Transverse colon (tissue), 4 donors: ENCODE measurements around the gene SFXN1. TPM values are rescaled to one million over a fixed set of nuclear protein-coding genes. Genes with fewer than 3 reads are reported as not detected.
"Not testable (repeated sequence)": the region's sequence is repeated elsewhere in the genome, so short reads cannot be mapped to it uniquely, and the experiment has no call there.

Source experiments
- DNase-seq: peaks from one replicate; pipeline ENCODE4 v3.0.0-alpha.2; 2019
- H3K27ac ChIP-seq, 4 donors: fragments of 200-600 bp; sonication (generic); 2 replicates each; pipeline ENCODE4 v1.5.1; 2016 to 2018; ENCODE audit warnings: inconsistent platforms in 4 of 4
- H3K27me3 ChIP-seq: fragments of 200-600 bp; sonication (generic); 2 replicates; pipeline ENCODE4 v1.5.1; 2017; ENCODE audit warnings: inconsistent platforms
- H3K36me3 ChIP-seq, 4 donors: fragments of 200-600 bp; sonication (generic); 2 replicates each; pipeline ENCODE4 v1.5.1; 2017 to 2019; ENCODE audit warnings: inconsistent platforms in 4 of 4
- H3K4me1 ChIP-seq, 4 donors: fragments of 200-600 bp; sonication (generic); 2 replicates each; pipeline ENCODE4 v1.5.1; 2017 to 2020; ENCODE audit warnings: inconsistent platforms in 4 of 4
- H3K4me3 ChIP-seq, 4 donors: fragments of 200-600 bp; sonication (generic); 1 replicate in 1 of 4; 2 replicates in 3 of 4; pipeline versions ENCODE4 v1.5.1 to v1.6.1; 2017 to 2019; ENCODE audit warnings: inconsistent platforms in 4 of 4
- H3K9me3 ChIP-seq, 2 donors: fragments of 200-600 bp; sonication (generic); 2 replicates each; pipeline ENCODE4 v1.5.1; 2017 to 2019; ENCODE audit warnings: inconsistent platforms in 2 of 2
- EP300 ChIP-seq: sonication (generic); formaldehyde crosslinking; IDR thresholded peaks from one replicate; pipeline ENCODE4 v1.6.1; 2017; ENCODE audit warnings: antibody characterized with exemption, low read depth
- POLR2A ChIP-seq: fragments of 450-650 bp; IDR thresholded peaks from one replicate; pipeline ENCODE4 v1.6.1; 2016; ENCODE audit warnings: antibody characterized with exemption, mild to moderate bottlenecking, moderate library complexity
- POLR2AphosphoS5 ChIP-seq, 3 donors: sonication (generic); formaldehyde crosslinking; IDR thresholded peaks; one replicate each; pipeline ENCODE4 v1.6.1; 2016; ENCODE audit warnings: antibody characterized with exemption in 3 of 3
- WGBS, 2 donors: methylation state at CpG; one replicate each; pipeline ENCODE4 v1.1.5; 2018; ENCODE audit warnings: low coverage in 1 of 2; 5-methylcytosine and 5-hydroxymethylcytosine counted together
- in situ Hi-C, 4 donors: fragments of 200-750 bp; cut with MboI; loops; one replicate each; pipeline versions ENCODE4 v1.15.0 to v1.15.1; 2017; ENCODE audit warnings: low sequenced_read_pairs in 3 of 4, low pct_ligation_motif_present in 1 of 4, low pct_unique_long_range_greater_than_20kb in 1 of 4
- intact Hi-C: fragments of 100-400 bp; cut with DNase I; formaldehyde crosslinking; loops from one replicate; pipeline ENCODE4 v1.15.1; 2023; ENCODE audit warnings: low total_unique reads
- total RNA-seq, 4 donors: library from RNA; depleted of rRNA; stranded (reverse); fragments of >200 nt; gene quantifications; one replicate each; pipeline ENCODE4 v1.1.0, GENCODE V29; 2016
- TF ChIP-seq, protein P1 (sequence below), 5 experiments: fragments of 200-600 bp in 3 of 5; fragments of 450-650 bp in 2 of 5; sonication (generic) in 3 of 5; IDR thresholded peaks; 1 replicate in 2 of 5; 2 replicates in 3 of 5; pipeline ENCODE4 v1.5.1; 2016 to 2017; ENCODE audit warnings: antibody characterized with exemption in 5 of 5, inconsistent platforms in 3 of 5, mild to moderate bottlenecking in 2 of 5, moderate library complexity in 1 of 5

Gene SFXN1
- total RNA-seq, 4 donors from 2014 or later = 15.7 to 192 (median 93.4) TPM

DNA sequence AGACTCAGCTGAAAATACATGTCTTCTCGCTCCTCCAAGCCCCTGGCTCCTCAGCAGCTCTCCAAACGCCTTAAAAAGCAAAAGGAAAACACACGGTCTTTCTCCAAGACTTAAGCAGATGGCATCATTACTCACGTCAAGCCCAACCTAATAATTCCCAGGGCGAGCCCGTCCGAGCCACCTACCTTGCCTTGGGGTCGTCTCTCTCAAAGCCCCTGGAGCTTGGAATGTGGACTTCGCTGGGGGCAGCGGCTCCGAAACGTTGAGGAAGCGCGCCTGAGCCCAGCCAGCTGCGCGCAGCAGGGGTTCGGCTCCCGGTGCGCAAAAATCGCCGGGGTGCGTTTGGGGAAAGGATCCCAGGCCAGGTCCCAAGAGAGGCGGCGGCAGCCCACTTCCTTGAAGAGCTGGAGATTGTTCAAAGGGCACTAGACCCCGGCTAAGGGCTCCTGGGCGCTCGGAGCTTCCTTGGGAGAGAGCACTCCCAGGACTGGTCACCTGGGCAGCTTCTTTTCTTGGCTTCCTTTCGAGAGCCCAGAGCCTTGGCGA lies 34.8 kb upstream of the SFXN1 start:
- H3K36me3 ChIP-seq = no peaks in the 10 kb centered on the region
- no peak for DNase-seq
- peaks cover 46% of the 10 kb centered on the region for H3K27me3 ChIP-seq
- in situ Hi-C loops (loop anchor here in 3 of 4 donors (5.0 to 10.0 kb wide), 3 partner anchors 489 to 499 kb away; no protein-coding TSS in a partner anchor), intact Hi-C loops (no loop called here)
- peak overlapping the region in 2 of 4 donors; percentile 26 to 43 for H3K4me3 ChIP-seq
- 40 to 52% methylated on average over 3 to 26 of the region's 29 CpGs for WGBS, 2 donors
- TF ChIP-seq POLR2A (no peak), EP300 (no peak), POLR2AphosphoS5 (IDR thresholded peaks at IDR 0.05) (no peak)
- peaks cover 0 to 10% (median 8%) of the 10 kb centered on the region in 4 donors for H3K4me1 ChIP-seq
- no peaks in the 10 kb centered on the region for H3K9me3 ChIP-seq
- no peak overlapping the region for H3K27ac ChIP-seq

DNA sequence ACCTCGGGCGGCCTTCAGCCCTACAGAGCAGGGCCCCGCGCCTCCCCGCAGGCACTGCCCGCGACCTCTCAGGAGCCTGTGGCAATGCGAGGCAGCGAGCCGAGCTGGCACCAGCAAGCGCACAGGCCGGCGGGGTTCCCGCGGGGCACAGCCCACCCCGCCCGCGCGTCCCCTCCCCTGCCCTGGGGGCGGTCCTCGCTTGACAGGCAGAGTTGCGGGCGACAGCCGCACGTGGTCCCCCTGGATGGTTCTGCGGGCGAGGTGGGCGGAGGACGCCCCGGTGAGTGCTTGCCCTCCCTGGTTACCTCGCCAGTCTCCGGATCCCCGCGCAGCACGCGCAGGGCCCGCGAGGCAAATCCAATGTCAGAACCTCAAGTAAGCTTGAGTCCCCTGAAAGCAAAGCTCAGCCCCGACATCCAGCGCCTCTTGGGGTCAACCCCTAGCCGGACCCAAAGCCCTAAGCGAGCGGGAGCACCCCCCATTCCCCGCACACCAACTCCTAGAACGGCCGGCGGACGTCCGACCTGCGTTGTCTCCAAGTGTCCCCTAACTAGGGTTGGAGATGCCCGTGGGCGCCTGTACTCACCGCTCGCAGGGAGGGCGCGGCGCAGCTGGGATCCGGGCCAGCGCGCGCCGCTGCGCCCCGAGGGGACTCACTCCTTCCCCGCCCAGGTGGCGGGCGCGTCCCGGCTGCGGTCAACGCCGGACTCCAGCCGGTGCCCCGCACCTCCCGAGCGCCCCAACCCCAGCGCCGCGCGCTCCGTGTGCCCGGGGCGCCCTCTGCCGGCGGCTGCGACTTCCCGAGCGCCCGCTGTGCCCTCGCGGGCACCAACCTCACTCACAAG lies 34.1 kb upstream of the SFXN1 start, which contains the start of gene DRD1:
Gene DRD1, minus strand, starts transcription at position 123 of the 845 bp plus-strand sequence. CDS start 1,083 bp downstream, outside the sequence.
- H3K9me3 ChIP-seq = no peaks in the 10 kb centered on the region
- H3K4me1 ChIP-seq = peaks cover 0 to 10% (median 8%) of the 10 kb centered on the region in 4 donors
- DNase-seq = peak; percentile 26
- H3K36me3 ChIP-seq = no peaks in the 10 kb centered on the region
- peak within 1 kb of the TSS in 1 of 4 donors; percentile 2 for H3K27ac ChIP-seq
- TF ChIP-seq POLR2AphosphoS5 (IDR thresholded peaks at IDR 0.05) = no peak
- TF ChIP-seq, protein P1, sequence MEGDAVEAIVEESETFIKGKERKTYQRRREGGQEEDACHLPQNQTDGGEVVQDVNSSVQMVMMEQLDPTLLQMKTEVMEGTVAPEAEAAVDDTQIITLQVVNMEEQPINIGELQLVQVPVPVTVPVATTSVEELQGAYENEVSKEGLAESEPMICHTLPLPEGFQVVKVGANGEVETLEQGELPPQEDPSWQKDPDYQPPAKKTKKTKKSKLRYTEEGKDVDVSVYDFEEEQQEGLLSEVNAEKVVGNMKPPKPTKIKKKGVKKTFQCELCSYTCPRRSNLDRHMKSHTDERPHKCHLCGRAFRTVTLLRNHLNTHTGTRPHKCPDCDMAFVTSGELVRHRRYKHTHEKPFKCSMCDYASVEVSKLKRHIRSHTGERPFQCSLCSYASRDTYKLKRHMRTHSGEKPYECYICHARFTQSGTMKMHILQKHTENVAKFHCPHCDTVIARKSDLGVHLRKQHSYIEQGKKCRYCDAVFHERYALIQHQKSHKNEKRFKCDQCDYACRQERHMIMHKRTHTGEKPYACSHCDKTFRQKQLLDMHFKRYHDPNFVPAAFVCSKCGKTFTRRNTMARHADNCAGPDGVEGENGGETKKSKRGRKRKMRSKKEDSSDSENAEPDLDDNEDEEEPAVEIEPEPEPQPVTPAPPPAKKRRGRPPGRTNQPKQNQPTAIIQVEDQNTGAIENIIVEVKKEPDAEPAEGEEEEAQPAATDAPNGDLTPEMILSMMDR (IDR thresholded peaks at IDR 0.05) = peak in 4 of 5 experiments; percentile 56 to 77 (median 62)
- H3K27me3 ChIP-seq = peaks cover 46% of the 10 kb centered on the region
- in situ Hi-C loops (loop anchor here in 3 of 4 donors (5.0 to 10.0 kb wide), 3 partner anchors 489 to 499 kb away; no protein-coding TSS in a partner anchor), intact Hi-C loops (no loop called here)
- WGBS, 2 donors = 5% methylated on average over 56 of the region's 91 CpGs; no CpG with 5 or more reads in 1 of the 2 donors
- peak within 1 kb of the TSS in 2 of 4 donors; percentile 26 to 43 for H3K4me3 ChIP-seq

DNA sequence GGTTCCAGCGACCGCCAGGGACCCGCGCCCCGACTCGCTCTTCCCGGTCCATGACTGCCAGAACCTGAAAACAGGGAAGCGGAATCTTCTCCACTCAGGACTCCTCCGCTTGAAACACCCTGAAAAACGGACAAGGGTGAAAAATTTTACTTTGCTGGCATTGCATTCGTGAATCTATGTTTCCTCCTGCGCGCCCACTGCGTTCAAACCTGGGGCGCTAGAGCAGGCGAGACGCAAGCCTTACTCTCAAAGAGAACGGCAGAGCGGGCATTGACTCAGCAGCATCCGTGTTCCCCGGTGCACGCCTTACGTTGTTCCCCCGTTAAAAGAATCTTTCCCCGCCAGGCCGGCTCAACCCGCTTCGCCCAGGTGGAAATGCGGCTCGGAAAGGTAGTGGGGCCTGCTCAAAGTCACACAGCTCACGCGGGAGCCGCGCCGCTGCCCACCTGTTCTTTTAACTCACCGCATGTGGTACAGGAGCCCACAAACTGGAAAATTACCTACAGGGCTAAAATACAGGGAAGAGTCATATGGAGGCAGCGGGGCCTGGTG lies 33.4 kb upstream of the SFXN1 start:
- in situ Hi-C loops (loop anchor here (5.0 to 10.0 kb wide), 4 partner anchors 490 to 500 kb away; no protein-coding TSS in a partner anchor), intact Hi-C loops (loop anchor here (5.0 kb wide), 1 partner anchor 498 kb away; no protein-coding TSS in a partner anchor)
- TF ChIP-seq, protein P1 (IDR thresholded peaks at IDR 0.05) = peak in 1 of 5 experiments; percentile 7
- no peak for TF ChIP-seq POLR2A
- H3K27ac ChIP-seq = no peak overlapping the region
- peak overlapping the region in 2 of 4 donors; percentile 26 to 43 for H3K4me3 ChIP-seq
- no peaks in the 10 kb centered on the region for H3K9me3 ChIP-seq
- H3K4me1 ChIP-seq = peaks cover 0 to 10% (median 8%) of the 10 kb centered on the region in 4 donors
- DNase-seq = no peak
- no peaks in the 10 kb centered on the region for H3K36me3 ChIP-seq
- H3K27me3 ChIP-seq = peaks cover 46% of the 10 kb centered on the region
- 26 to 44% methylated on average over 16 to 37 of the region's 37 CpGs for WGBS, 2 donors

DNA sequence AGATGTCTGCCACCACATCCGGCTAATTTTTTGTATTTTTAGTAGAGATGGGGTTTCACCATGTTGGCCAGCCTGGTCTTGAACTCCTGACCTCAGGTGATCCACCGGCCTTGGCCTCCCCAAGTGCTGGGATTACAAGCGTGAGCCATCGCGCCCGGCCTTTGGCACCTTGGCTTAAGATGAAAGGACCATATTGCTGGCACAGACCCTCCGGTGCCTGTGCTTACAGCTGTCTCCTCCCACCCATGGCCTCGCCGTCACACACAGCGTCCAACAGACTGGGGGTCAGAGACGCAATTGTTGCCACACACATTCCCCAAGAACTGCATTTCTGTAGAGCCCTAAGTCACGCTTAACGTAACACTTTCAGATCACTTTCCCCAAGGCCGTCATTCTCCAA lies 32.0 kb upstream of the SFXN1 start:
- H3K27ac ChIP-seq, H3K36me3 ChIP-seq, H3K4me1 ChIP-seq, H3K9me3 ChIP-seq, H3K4me3 ChIP-seq, DNase-seq: not testable (repeated sequence)
- intact Hi-C loops = loop anchor here (5.0 kb wide), 1 partner anchor 499 kb away; no protein-coding TSS in a partner anchor
- WGBS, 2 donors = 84 to 96% methylated on average over 4 to 14 of the region's 14 CpGs
- peaks cover 49% of the 10 kb centered on the region for H3K27me3 ChIP-seq
- in situ Hi-C loops = loop anchor here in 3 of 4 donors (5.0 to 10.0 kb wide), 3 partner anchors 492 to 502 kb away; no protein-coding TSS in a partner anchor
